K562 (cell line): ENCODE results near the gene MRTFB. TPM values are rescaled to one million over a fixed set of nuclear protein-coding genes. Genes with fewer than 3 reads are reported as not detected.
A peak's percentile ranks its signal among the peaks of the same experiment; 100 is the strongest.

Experiments
- CBFA2T2 ChIP-seq: fragments of 450-650 bp; conservative IDR thresholded peaks from 2 replicates; pipeline ENCODE4 v1.6.1; 2017; ENCODE audit warnings: mild to moderate bottlenecking
- ELF4 ChIP-seq: fragments of 450-650 bp; formaldehyde crosslinking; IDR thresholded peaks from 2 replicates; pipeline ENCODE4 v1.4.0; 2022; ENCODE audit warnings: missing genetic modification characterization
- EP300 ChIP-seq: IDR thresholded peaks from 2 replicates; pipeline ENCODE4 v1.6.1; 2012; ENCODE audit warnings: low read length, improper control_type of control experiment
- FOXO4 ChIP-seq: fragments of 450-650 bp; formaldehyde crosslinking; IDR thresholded peaks from 2 replicates; pipeline ENCODE4 v1.4.0; 2020; ENCODE audit warnings: mild to moderate bottlenecking, moderate library complexity
- FUS ChIP-seq: fragments of 200-400 bp; formaldehyde crosslinking; optimal IDR thresholded peaks from 2 replicates; pipeline ENCODE3; 2017; ENCODE audit warnings: low read depth, low read length
- HDGF ChIP-seq: fragments of 450-650 bp; IDR thresholded peaks from 2 replicates; pipeline ENCODE4 v1.6.1; 2016
- L3MBTL2 ChIP-seq: fragments of 450-650 bp; IDR thresholded peaks from 2 replicates; pipeline ENCODE4 v1.6.1; 2016; ENCODE audit warnings: mild to moderate bottlenecking, moderate library complexity
- POLR3A ChIP-seq: IDR thresholded peaks from 2 replicates; pipeline ENCODE4 v1.6.1; 2011; ENCODE audit warnings: borderline replicate concordance, mild to moderate bottlenecking, moderate library complexity; ENCODE audit not compliant: insufficient read length, insufficient read depth; ENCODE audit errors: extremely low read depth
- UBTF ChIP-seq, 2 experiments: IDR thresholded peaks; 2 replicates each; pipeline ENCODE4 v1.6.1; 2012; ENCODE audit warnings: improper control_type of control experiment in 2 of 2, low read depth in 2 of 2, low read length in 2 of 2, borderline replicate concordance in 1 of 2
- ZBTB17 ChIP-seq: fragments of 450-650 bp; formaldehyde crosslinking; IDR thresholded peaks from 2 replicates; pipeline ENCODE4 v1.4.0; 2020; ENCODE audit warnings: mild to moderate bottlenecking
- polyA plus RNA-seq, 8 experiments: library from polyadenylated mRNA; depleted of rRNA in 4 of 8; stranded (reverse) in 5 of 8; unstranded in 3 of 8; fragments of >200 nt; fragmentation: Nextera tagmentation in 2 of 8; fragmentation: Illumina TruSeq in 1 of 8; extraction: Ambion mirVana in 2 of 8; extraction: Trizol in 1 of 8; gene quantifications; 2 replicates each; pipeline versions ENCODE4 v1.2.1 to v1.2.3, GENCODE V29; 2011 to 2014; ENCODE audit warnings: inconsistent platforms in 1 of 8, missing spikeins in 1 of 8
- total RNA-seq, 7 experiments: library from RNA; depleted of rRNA in 6 of 7; stranded (reverse); fragments of >200 nt in 6 of 7; fragmentation: Illumina TruSeq in 2 of 7; extraction: Trizol in 2 of 7; gene quantifications; 2 replicates each; pipeline versions ENCODE4 v1.2.1 to v1.2.3, GENCODE V29; 2011 to 2021; ENCODE audit warnings: low replicate concordance in 1 of 7
- TF ChIP-seq, protein P1 (sequence below): fragments of 450-650 bp; IDR thresholded peaks from 2 replicates; pipeline ENCODE4 v1.6.1; 2016; ENCODE audit warnings: mild to moderate bottlenecking, moderate library complexity

The MRTFB gene
- total and polyA plus RNA-seq, 9 of the 15 experiments (the other 6 are each of a cell fraction or from before 2014, with no cell fraction given) = 2.2 to 12.7 (median 7.0) TPM

DNA sequence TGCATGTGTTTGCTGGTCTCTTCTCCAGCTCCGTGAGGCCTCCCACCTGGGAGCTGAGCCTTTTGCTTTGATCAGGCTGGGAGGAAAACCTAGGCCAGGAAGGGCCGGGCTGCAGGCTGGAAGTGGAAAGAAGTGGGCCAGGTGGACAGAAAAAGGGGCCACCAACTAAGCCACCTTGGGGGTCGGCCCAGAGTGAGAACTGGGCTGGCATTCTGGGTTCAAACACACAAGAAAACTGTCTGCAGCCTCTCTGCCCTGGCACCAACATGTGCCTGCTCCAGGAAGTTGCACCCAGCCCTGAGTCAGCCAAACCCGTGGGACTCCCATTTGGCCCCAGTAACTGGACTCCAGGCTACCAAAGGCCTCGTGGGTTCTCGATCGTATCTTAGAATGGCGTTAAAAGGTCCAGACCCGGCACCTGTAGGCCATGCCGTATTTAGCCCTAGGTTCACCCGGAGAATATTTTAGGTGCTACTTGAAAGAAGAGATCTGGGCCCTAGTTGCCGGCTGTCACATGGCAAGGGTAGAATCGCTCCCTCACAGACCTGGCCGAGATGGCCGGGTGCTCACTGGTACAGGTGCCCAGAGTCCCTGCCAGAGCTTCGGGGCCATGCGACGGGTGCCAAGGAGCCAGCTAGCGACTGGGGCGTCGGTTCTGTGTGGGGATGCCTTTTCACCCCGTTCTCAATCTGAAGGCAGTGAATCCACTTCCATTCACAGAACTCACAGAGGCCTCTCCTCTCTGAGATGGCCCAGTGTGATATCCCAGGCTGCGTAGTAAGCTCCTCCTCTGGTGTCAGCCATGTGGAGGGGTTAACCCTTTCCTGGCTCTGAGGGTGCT lies 236.6 kb downstream of the MRTFB start (continued):
- TF ChIP-seq UBTF (IDR thresholded peaks at IDR 0.05; ENCODE audit: borderline replicate concordance in 1 of 2, low read depth in 2 of 2, low read length in 2 of 2) (no peak), POLR3A (no peak), FOXO4 (no peak), ZBTB17 (CRISPR knock-in tag) (no peak), ELF4 (CRISPR knock-in tag) (no peak), FUS (no peak), L3MBTL2 (peak; percentile 56; the same call in 1 of the 2 replicates), CBFA2T2 (no peak), EP300 (no peak), HDGF (no peak)
- TF ChIP-seq, protein P1, sequence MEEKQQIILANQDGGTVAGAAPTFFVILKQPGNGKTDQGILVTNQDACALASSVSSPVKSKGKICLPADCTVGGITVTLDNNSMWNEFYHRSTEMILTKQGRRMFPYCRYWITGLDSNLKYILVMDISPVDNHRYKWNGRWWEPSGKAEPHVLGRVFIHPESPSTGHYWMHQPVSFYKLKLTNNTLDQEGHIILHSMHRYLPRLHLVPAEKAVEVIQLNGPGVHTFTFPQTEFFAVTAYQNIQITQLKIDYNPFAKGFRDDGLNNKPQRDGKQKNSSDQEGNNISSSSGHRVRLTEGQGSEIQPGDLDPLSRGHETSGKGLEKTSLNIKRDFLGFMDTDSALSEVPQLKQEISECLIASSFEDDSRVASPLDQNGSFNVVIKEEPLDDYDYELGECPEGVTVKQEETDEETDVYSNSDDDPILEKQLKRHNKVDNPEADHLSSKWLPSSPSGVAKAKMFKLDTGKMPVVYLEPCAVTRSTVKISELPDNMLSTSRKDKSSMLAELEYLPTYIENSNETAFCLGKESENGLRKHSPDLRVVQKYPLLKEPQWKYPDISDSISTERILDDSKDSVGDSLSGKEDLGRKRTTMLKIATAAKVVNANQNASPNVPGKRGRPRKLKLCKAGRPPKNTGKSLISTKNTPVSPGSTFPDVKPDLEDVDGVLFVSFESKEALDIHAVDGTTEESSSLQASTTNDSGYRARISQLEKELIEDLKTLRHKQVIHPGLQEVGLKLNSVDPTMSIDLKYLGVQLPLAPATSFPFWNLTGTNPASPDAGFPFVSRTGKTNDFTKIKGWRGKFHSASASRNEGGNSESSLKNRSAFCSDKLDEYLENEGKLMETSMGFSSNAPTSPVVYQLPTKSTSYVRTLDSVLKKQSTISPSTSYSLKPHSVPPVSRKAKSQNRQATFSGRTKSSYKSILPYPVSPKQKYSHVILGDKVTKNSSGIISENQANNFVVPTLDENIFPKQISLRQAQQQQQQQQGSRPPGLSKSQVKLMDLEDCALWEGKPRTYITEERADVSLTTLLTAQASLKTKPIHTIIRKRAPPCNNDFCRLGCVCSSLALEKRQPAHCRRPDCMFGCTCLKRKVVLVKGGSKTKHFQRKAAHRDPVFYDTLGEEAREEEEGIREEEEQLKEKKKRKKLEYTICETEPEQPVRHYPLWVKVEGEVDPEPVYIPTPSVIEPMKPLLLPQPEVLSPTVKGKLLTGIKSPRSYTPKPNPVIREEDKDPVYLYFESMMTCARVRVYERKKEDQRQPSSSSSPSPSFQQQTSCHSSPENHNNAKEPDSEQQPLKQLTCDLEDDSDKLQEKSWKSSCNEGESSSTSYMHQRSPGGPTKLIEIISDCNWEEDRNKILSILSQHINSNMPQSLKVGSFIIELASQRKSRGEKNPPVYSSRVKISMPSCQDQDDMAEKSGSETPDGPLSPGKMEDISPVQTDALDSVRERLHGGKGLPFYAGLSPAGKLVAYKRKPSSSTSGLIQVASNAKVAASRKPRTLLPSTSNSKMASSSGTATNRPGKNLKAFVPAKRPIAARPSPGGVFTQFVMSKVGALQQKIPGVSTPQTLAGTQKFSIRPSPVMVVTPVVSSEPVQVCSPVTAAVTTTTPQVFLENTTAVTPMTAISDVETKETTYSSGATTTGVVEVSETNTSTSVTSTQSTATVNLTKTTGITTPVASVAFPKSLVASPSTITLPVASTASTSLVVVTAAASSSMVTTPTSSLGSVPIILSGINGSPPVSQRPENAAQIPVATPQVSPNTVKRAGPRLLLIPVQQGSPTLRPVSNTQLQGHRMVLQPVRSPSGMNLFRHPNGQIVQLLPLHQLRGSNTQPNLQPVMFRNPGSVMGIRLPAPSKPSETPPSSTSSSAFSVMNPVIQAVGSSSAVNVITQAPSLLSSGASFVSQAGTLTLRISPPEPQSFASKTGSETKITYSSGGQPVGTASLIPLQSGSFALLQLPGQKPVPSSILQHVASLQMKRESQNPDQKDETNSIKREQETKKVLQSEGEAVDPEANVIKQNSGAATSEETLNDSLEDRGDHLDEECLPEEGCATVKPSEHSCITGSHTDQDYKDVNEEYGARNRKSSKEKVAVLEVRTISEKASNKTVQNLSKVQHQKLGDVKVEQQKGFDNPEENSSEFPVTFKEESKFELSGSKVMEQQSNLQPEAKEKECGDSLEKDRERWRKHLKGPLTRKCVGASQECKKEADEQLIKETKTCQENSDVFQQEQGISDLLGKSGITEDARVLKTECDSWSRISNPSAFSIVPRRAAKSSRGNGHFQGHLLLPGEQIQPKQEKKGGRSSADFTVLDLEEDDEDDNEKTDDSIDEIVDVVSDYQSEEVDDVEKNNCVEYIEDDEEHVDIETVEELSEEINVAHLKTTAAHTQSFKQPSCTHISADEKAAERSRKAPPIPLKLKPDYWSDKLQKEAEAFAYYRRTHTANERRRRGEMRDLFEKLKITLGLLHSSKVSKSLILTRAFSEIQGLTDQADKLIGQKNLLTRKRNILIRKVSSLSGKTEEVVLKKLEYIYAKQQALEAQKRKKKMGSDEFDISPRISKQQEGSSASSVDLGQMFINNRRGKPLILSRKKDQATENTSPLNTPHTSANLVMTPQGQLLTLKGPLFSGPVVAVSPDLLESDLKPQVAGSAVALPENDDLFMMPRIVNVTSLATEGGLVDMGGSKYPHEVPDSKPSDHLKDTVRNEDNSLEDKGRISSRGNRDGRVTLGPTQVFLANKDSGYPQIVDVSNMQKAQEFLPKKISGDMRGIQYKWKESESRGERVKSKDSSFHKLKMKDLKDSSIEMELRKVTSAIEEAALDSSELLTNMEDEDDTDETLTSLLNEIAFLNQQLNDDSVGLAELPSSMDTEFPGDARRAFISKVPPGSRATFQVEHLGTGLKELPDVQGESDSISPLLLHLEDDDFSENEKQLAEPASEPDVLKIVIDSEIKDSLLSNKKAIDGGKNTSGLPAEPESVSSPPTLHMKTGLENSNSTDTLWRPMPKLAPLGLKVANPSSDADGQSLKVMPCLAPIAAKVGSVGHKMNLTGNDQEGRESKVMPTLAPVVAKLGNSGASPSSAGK = peak; percentile 68
